HepG2 (cell line): Measurements from ENCODE around the gene B3GNT9.

Experiments used
- CTCF ChIP-seq: sonication (generic); formaldehyde crosslinking; IDR thresholded peaks from 2 replicates; pipeline ENCODE4 v1.5.0; 2020; ENCODE audit warnings: mild to moderate bottlenecking, missing genetic modification reagents, moderate library complexity
- EZH2 ChIP-seq: conservative IDR thresholded peaks from 2 replicates; pipeline ENCODE4 v1.6.1; 2012; ENCODE audit warnings: mild to moderate bottlenecking, low read depth, low read length, moderate library complexity
- HDAC6 ChIP-seq: fragments of 200-600 bp; sonication (generic); IDR thresholded peaks from 2 replicates; pipeline ENCODE4 v1.7.0; 2017; ENCODE audit warnings: mild to moderate bottlenecking, antibody characterized with exemption, low read length, low read depth
- NR2C2 ChIP-seq: sonication (generic); formaldehyde crosslinking; IDR thresholded peaks from 2 replicates; pipeline ENCODE4 v1.4.0; 2020; ENCODE audit warnings: missing genetic modification reagents, mild to moderate bottlenecking, moderate library complexity, borderline replicate concordance
- SNAPC5 ChIP-seq: sonication (generic); formaldehyde crosslinking; IDR thresholded peaks from 2 replicates; pipeline ENCODE4 v1.8.1; 2023; ENCODE audit warnings: mild to moderate bottlenecking, missing genetic modification reagents, borderline replicate concordance
- ZFP37 ChIP-seq: sonication (generic); formaldehyde crosslinking; IDR thresholded peaks from 2 replicates; pipeline ENCODE4 v1.4.0; 2020; ENCODE audit warnings: missing genetic modification reagents, borderline replicate concordance
- ZNF160 ChIP-seq: sonication (generic); formaldehyde crosslinking; IDR thresholded peaks from 2 replicates; pipeline ENCODE4 v1.8.0; 2022; ENCODE audit warnings: mild to moderate bottlenecking, inconsistent platforms, missing genetic modification reagents
- ZNF724P ChIP-seq: sonication (generic); formaldehyde crosslinking; IDR thresholded peaks from 2 replicates; pipeline ENCODE4 v1.8.0; 2022; ENCODE audit warnings: missing genetic modification reagents, borderline replicate concordance
- ZNF788 ChIP-seq: sonication (generic); formaldehyde crosslinking; IDR thresholded peaks from 2 replicates; pipeline ENCODE4 v1.5.0; 2020; ENCODE audit warnings: mild to moderate bottlenecking, missing genetic modification reagents, borderline replicate concordance

- TF ChIP-seq ZFP37 (CRISPR knock-in tag): no peak; the same call in 1 of the 2 replicates
- TF ChIP-seq CTCF: peak; percentile 63
- 0 out of 2 replicates have a peak, but pooled peaks have one; percentile 23 for TF ChIP-seq ZNF160 (CRISPR knock-in tag)
- TF ChIP-seq ZNF788 (CRISPR knock-in tag): peak; percentile 5; the same call in 1 of the 2 replicates
- no peak for TF ChIP-seq ZNF724P (CRISPR knock-in tag)
- no peak for TF ChIP-seq EZH2
- no peak for TF ChIP-seq HDAC6
- TF ChIP-seq SNAPC5 (CRISPR knock-in tag): no peak
- TF ChIP-seq NR2C2 (CRISPR knock-in tag): no peak
Measured at GRCh38 chr16:67170168-67170948, 19.6 kb upstream of the B3GNT9 start, which contains the start of gene NOL3.
